ENCODE results near the gene TERB2.
A peak's percentile ranks its signal among the peaks of the same experiment; 100 is the strongest.
"Not testable (repeated sequence)": the region's sequence is repeated elsewhere in the genome, so short reads cannot be mapped to it uniquely, and the experiment has no call there.

Gene TERB2

DNA sequence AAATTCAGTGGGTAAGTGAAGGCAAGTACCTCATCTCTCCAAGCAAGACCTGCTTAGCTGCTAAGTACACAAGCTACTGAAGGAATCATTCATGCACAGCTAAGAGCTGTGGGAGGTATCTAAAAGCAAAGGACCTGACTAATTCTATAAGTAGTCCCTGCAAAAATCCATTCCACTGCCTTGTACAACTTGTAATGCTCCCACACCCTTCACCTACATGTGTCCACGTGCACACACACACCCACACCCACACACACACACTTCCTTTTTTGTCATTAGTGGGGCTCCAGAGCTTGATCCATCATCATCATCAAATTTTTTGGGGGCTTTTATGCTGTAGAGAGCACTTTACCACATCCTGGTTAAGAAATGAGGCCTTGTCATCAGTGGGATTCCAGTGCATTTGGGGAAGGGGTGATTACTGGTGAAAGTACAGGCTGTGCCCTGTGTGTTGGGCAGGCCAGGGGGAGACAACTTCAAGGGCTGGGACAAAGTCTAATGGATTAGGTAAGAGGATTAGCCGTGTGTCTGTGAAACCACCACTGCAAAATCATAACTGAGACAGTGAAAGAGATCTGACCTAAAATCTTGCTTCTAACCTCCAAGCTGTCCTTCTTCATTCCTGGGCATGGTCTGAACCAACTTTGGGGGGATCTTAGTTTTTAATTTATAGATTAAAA lies 47.4 kb downstream of the TERB2 start:
- peak; percentile 56 for DNase-seq

DNA sequence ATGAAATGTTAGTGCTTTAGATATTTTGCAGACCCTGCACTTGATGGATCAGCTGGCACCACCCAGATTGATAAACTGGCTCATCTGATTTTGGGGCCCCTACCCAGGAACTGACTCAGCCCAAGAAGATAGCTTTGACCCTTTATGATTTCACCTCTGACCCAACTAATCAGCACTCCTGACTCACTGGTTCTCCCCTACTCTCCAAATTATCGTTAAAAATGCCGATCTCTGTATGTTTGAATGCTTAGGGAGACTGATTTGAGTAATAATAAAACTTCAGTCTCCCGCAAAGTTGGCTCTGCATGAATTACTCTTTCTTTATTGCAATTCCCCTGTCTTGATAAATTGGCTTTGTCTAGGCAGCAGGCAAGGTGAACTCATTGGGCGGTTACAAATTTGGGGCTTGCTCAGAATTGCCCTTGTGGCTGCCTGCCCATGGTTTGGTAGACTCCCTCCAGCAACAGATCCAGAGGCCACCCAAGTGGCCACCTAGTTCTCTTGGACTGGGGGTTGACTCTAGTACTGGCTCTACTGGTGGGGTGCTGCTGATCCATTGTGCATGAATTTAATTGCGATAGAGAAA lies 48.2 kb downstream of the TERB2 start:
- DNase-seq: not testable (repeated sequence)

DNA sequence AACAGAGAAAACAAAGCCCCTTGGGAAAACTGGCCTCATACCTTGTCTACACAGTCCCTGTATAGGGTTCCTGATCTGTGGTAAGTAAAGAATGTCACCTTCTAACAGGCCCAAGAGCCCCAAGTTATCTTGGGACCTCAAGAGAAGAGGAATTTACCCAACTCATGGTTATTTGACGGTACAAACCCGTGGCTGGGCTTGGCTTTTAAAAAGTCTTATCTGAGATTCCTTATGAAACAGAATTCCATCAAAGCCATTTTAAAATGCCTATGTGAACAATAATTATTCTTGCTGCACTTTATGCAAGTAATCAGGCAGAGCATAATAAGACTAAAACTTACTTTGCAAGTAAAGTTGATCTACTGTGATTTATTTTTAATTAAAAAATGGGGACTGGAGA lies 52.6 kb downstream of the TERB2 start:
- no peak for DNase-seq

DNA sequence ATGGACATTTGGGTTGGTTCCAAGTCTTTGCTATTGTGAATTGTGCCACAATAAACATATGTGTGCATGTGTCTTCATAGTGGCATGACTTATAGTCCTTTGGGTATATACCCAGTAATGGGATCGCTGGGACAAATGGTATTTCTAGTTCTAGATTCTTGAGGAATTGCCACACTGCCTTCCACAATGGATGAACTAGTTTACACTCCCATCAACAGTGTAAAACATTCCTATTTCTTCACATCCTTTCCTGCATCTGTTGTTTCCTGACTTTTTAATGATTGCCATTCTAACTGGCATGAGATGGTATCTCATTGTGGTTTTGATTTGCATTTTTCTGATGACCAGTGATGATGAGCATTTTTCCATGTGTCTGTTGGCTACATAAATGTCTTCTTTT lies 58.6 kb downstream of the TERB2 start:
- not testable (repeated sequence) for DNase-seq

DNA sequence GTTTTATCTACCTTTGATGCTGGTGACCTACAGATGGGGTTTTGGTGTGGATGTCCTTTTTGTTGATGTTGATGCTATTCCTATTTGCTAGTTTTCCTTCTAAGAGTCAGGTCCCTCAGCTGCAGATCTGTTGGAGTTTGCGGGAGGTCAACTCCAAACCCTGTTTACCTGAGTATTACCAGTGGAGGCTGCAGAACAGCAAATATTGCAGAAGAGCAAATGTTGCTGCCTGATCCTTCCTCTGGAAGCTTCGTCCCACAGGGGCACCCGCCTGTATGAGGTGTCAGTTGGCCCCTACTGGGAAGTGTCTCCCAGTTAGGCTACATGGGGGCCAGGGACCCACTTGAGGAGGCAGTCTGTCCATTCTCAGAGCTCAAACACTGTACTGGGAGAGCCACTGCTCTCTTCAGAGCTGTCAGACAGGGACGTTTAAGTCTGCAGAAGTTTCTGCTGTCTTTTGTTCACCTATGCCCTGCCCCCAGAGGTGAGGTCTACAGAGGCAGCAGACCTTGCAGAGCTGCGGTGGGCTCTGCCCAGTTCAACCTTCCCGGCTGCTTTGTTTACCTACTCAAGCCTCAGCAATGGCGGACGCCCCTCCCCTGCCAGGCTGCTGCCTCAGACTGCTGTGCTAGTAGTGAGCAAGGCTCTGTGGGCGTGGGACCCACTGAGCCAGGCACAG lies 63.9 kb downstream of the TERB2 start:
- not testable (repeated sequence) for DNase-seq

DNA sequence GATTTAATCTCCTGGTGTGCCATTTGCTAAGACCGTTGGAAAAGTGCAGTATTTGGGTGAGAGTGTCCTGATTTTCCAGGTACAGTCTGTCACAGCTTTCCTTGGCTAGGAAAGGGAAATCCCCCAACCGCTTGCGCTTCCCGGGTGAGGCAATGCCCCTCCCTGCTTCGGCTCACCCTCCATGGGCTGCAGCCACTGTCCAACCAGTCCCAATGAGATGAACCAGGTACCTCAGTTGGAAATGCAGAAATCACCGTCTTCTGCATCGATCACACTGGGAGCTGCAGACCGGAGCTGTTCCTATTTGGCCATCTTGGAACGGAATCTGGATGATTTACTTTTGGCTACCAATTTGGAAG lies 64.4 kb downstream of the TERB2 start:
- not testable (repeated sequence) for DNase-seq

DNA sequence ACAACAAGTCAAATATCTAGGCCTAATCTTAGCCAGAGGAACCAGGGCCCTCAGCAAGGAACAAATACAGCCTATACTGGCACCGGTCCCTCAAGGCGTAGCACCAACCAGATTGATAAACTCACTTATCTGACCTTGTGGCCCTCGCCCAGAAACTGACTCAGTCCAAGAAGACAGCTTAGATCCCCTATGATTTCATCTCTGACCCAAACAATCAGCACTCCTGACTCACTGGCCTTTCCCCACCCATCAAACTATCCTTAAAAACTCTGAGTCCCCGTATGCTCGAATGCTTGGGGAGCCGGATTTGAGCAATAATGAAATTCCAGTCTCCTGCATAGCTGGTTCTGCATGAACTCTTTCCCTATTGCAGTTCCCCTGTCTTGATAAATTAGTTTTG lies 64.9 kb downstream of the TERB2 start:
- DNase-seq: no peak

DNA sequence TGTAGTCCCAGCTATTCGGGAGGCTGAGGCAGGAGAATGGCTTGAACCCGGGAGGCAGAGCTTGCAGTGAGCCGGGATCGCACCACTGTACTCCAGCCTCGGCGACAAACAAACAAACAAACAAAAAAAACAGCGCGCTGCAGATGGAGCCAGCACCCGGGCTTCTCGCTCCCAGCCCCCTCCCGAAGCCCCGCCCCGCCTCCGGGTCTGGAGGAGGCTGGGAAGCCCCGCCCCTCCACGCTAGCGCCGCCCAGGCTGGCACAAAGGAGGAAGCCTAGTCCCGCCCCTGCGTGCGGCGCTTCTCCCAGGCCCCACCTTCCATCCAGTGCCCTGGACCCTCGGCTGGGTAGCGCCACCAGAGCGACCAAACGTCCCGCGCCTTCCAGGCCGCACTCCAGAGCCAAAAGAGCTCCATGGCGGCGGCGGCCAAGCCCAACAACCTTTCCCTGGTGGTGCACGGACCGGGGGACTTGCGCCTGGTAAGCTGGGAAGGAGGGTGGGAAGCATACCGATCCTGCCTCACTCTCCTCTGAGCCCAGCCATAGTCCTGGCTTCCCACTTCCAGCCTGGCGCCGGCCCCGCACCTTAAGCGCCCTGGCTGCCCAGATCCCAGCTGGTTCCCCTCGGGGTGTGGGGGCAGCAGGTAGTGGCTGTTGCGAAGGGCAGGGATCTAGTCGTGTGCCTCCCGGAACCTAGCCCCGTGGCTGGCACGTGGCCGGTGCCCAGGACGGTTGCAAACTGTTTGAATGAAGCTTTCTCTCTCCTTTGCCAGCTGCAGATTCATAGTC lies 66.6 kb downstream of the TERB2 start, which contains the start of gene SORD:
SORD (plus strand) TSS at position 325 of the 788 bp plus-strand sequence; CDS start at position 414, 89 bp downstream.
- peak; percentile 98 for DNase-seq

DNA sequence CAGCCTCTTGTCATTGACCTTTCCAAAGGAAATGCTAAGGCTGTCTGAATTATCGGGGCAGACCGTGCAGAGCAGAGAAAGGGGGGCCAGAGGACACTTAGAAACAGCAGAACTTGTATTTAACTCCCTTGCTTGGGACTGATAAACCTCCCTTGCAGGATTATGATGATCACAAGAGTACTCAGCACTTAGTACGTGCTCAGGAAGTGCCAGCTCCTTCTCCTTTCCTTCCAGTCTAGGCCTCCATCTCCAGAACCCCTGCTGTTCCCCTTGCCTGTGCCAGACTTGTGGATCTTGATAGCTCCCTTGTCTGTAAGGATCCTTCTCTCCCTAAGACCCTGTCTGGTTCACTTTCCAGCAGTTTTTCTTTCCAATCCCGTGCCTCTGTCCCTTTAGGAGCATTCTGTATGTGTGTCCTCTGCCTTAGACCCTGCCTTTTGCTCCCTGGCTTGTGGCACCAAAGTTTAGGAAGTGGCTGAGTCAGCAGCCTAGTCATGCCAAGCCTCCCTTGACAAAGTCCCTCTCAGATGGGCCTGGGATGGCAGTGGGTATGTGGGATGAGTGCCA lies 67.3 kb downstream of the TERB2 start:
- peak; percentile 48 for DNase-seq

DNA sequence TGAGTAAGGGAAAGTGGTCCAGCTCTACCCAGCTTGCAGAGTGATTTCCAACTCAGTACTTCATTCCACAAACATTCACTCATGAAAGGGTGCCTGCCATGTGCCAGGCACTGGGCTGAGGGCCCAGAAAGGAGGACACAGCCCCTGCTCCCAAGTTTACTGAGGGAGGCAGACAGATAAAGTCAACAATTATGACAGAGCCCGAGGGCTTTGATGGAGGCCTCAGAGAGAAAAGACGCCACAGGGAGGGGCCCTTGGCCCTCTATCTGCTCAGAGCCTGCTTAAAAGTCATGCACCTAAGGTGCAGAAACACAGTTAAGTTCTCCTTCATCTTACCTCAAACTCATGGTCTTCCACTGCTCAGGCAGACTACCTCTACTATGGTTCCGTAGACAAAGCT lies 68.2 kb downstream of the TERB2 start:
- not testable (repeated sequence) for DNase-seq

DNA sequence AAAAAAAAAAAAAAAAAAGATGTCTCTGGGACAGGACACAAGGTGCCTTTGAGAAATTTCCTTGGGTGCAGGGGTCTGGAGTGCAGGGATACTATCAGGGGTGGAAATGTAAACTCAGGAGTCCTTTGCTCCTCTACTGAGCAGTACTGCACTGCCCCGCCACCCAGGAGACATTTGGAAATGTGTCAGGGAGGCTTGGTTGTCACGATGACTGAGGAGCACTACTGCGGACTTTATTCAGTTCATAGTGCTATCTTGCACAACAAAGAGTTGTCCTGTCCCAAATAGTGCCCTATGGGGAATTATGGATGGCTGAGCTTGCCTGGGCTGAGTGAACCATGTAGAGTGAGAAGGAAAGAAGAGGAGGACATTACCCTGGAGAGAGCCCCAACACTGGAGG lies 69.1 kb downstream of the TERB2 start:
- not testable (repeated sequence) for DNase-seq

DNA sequence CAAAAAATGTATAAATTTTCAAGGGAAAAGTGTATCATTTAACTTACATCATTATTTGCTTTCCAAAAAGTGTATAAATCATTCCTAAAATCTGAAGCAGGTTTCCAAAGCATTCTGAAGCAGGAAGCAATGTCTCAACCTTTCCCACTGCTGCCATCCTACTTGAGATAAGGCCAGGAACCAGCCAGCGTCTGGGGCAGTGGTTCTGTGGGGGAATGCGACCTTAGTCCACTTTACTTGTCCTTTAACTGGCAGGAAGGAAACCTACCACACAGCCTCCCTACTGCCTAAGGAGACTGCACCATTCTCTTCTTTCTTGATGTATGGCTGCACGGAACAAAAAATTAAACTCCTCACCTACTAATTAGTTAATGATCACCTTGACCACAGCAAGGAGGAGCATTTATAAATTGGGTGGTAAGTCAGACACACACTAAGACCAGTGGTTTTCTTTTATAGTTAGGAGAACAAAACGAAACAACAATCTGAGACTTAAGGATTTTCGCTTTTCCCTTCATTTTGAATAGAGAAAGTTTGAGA lies 70.2 kb downstream of the TERB2 start:
- DNase-seq: no peak

DNA sequence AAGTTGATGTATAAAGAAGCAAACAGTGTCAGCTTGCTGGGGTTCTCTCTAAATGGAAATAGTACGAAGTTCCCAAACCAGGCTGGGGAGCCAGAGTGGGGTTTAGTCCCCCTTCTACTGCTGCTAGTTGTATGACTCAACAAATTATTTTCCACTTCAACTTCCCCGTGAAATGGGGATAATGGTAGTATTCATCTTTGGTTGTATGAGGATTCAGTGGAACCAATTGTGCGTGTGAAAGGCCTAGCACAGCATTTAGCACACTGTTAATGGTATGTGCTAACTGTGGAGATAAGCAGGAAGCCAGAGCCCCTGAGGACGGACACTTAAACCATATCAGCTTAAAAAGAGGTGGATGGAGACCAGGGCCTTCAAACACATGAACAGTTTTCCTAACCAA lies 70.7 kb downstream of the TERB2 start:
- no peak for DNase-seq

Measured in NCI-H82 (cell line).